Neutrophil (primary cell): Measurements from ENCODE around the gene CARMIL3.

Experiments
- H3K27ac ChIP-seq: fragments of 200-600 bp; sonication (generic); 2 replicates; pipeline ENCODE4 v1.5.1; 2016; ENCODE audit warnings: mild to moderate bottlenecking, moderate library complexity
- H3K27me3 ChIP-seq: fragments of 200-600 bp; sonication (generic); 2 replicates; pipeline ENCODE4 v1.6.0; 2016; ENCODE audit warnings: mild to moderate bottlenecking
- H3K36me3 ChIP-seq: fragments of 200-600 bp; sonication (generic); 2 replicates; pipeline ENCODE4 v1.5.1; 2017
- H3K4me1 ChIP-seq, 2 experiments: fragments of 200-600 bp in 1 of 2; sonication (generic) in 1 of 2; 1 replicate in 1 of 2; 2 replicates in 1 of 2; pipeline versions ENCODE4 v1.5.1 to v1.6.1; 2013 to 2016; ENCODE audit warnings: low read depth in 1 of 2, low read length in 1 of 2, mild to moderate bottlenecking in 1 of 2, moderate library complexity in 1 of 2; ENCODE audit not compliant: control insufficient read depth in 1 of 2, insufficient read depth in 1 of 2
- H3K4me3 ChIP-seq, 2 experiments: fragments of 200-600 bp in 1 of 2; sonication (generic) in 1 of 2; 1 replicate in 1 of 2; 2 replicates in 1 of 2; pipeline ENCODE4 v1.5.1; 2013 to 2016; ENCODE audit warnings: low read depth in 1 of 2, low read length in 1 of 2, mild to moderate bottlenecking in 1 of 2, moderate library complexity in 1 of 2
- H3K9me3 ChIP-seq: fragments of 200-600 bp; sonication (generic); 2 replicates; pipeline ENCODE4 v1.5.1; 2016
- TF ChIP-seq, protein P1 (sequence below): fragments of 200-600 bp; sonication (generic); IDR thresholded peaks from 2 replicates; pipeline ENCODE4 v1.5.1; 2016; ENCODE audit warnings: antibody characterized with exemption

CARMIL3 gene

DNA sequence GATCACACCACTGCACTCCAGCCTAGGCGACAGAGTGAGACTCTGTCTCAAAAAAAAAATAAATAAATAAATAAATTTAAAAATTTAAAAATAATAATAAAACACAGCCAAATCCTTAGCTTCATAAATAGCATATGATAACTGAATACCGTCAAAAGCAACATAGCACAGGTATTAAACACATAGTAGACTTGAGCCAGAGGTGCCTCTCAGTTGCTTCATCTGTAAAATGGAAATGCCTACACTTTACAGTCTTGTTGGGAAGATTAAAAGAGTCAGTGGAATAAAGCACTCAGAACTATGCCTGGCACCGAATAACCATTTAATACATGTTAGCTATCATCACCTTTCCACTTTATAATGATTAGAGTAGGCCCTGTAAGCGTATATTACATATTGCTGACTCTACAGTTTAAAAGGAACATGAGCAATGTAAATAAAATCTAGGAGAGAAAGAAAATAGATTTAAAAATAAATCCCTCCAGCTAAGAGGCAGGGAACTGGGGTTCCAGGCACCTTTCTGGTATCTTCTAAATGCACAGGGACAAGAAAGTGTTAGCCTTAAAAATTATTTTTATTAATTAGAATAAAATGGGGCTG is 55.0 kb downstream of the CARMIL3 start:
- Histone ChIP-seq H3K27ac (no peak overlapping the region), H3K27me3 (peaks cover 2% of the 10 kb centered on the region), H3K4me3 (no peak overlapping the region), H3K9me3 (no peaks in the 10 kb centered on the region), H3K36me3 (no peaks in the 10 kb centered on the region), H3K4me1 (peaks cover 5 to 7% of the 10 kb centered on the region in 2 experiments)
- TF ChIP-seq, protein P1, sequence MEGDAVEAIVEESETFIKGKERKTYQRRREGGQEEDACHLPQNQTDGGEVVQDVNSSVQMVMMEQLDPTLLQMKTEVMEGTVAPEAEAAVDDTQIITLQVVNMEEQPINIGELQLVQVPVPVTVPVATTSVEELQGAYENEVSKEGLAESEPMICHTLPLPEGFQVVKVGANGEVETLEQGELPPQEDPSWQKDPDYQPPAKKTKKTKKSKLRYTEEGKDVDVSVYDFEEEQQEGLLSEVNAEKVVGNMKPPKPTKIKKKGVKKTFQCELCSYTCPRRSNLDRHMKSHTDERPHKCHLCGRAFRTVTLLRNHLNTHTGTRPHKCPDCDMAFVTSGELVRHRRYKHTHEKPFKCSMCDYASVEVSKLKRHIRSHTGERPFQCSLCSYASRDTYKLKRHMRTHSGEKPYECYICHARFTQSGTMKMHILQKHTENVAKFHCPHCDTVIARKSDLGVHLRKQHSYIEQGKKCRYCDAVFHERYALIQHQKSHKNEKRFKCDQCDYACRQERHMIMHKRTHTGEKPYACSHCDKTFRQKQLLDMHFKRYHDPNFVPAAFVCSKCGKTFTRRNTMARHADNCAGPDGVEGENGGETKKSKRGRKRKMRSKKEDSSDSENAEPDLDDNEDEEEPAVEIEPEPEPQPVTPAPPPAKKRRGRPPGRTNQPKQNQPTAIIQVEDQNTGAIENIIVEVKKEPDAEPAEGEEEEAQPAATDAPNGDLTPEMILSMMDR: no peak

DNA sequence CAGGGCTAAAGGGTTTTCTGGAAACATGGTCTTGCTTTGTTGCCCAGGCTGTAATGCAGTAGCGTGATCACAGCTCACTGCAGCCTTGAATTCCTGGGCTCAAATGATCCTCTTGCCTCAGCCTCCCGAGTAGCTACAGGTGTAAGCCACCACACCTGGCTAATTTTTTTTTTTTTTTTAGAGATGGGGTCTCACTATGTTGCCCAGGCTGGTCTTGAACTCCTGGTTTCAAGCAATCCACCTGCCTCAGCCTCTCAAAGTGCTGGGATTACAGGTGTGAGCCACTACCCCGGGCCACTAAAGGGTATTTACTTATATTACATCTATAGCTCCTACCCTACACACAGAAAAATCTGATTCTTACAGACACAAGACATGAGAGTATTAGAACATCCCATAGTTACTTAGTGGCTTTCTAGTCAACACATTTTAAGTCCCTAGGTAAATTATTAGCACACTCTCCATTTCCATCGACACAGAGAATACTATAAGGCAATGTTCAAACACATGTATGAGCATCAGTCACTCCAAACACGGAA is 56.6 kb downstream of the CARMIL3 start:
- Histone ChIP-seq H3K27ac (peak overlapping the region; percentile 60), H3K27me3 (no peaks in the 10 kb centered on the region), H3K9me3 (no peaks in the 10 kb centered on the region), H3K4me1 (peaks cover 8 to 11% of the 10 kb centered on the region in 2 experiments), H3K36me3 (no peaks in the 10 kb centered on the region), H3K4me3 (peak overlapping the region in 1 of 2 experiments; percentile 3)
- TF ChIP-seq, protein P1: no peak

GRCh38 chr14:24110060-24110459 is 58.3 kb downstream of the CARMIL3 start:
- TF ChIP-seq, protein P1: no peak
- Histone ChIP-seq H3K9me3 (no peaks in the 10 kb centered on the region), H3K36me3 (no peaks in the 10 kb centered on the region), H3K4me1 (peaks cover 15 to 16% of the 10 kb centered on the region in 2 experiments), H3K27ac (no peak overlapping the region), H3K4me3 (no peak overlapping the region), H3K27me3 (no peaks in the 10 kb centered on the region)

DNA sequence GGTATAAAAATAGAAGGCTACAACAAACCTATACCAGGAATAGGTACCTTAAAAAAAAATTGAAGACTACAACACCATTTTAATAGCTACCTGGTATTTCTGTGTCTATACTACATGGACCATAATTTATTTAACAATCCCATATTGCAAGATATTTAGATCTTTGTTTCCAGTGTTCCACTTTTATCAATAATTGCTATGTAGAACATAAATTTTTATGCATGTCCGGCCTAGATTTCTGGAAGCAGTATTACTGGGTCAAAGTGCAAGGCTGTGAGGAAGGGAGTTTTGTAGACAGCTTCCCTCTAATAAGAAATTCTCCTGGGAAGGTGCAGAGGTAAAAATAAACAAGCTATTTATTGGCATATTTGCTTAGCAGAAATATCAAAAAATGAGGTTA is 58.7 kb downstream of the CARMIL3 start:
- H3K27me3 ChIP-seq: no peaks in the 10 kb centered on the region
- H3K4me3 ChIP-seq: no peak overlapping the region
- TF ChIP-seq, protein P1: no peak
- H3K9me3 ChIP-seq: no peaks in the 10 kb centered on the region
- no peaks in the 10 kb centered on the region for H3K36me3 ChIP-seq
- peaks cover 18 to 19% of the 10 kb centered on the region in 2 experiments for H3K4me1 ChIP-seq
- no peak overlapping the region for H3K27ac ChIP-seq

GRCh38 chr14:24113379-24113800 is 61.6 kb downstream of the CARMIL3 start:
- Histone ChIP-seq H3K27ac (peak overlapping the region; percentile 98), H3K9me3 (no peaks in the 10 kb centered on the region), H3K36me3 (peaks cover 14% of the 10 kb centered on the region), H3K27me3 (no peaks in the 10 kb centered on the region), H3K4me1 (peaks cover 30 to 33% of the 10 kb centered on the region in 2 experiments), H3K4me3 (peak overlapping the region; percentile 67 to 84)
- TF ChIP-seq, protein P1: no peak
